HFFc6 (cell line): Measurements from ENCODE around the gene CCDC171. TPM values are rescaled to one million over a fixed set of nuclear protein-coding genes. Genes with fewer than 3 reads are reported as not detected.

Experiments used
- DNase-seq: peaks from one replicate; pipeline ENCODE4 v3.0.0-alpha.2; 2018
- H3K27ac Mint-ChIP-seq: 2 replicates; pipeline ENCODE4 v1.8.0; 2020; ENCODE audit warnings: mild to moderate bottlenecking, mixed read lengths
- H3K27me3 Mint-ChIP-seq: 2 replicates; pipeline ENCODE4 v1.8.0; 2021; ENCODE audit warnings: mild to moderate bottlenecking, moderate library complexity, mixed read lengths; ENCODE audit not compliant: insufficient read depth
- H3K36me3 Mint-ChIP-seq: 2 replicates; pipeline ENCODE4 v1.8.0; 2021; ENCODE audit warnings: low read depth, mixed read lengths
- H3K4me1 Mint-ChIP-seq: 2 replicates; pipeline ENCODE4 v1.8.0; 2020; ENCODE audit warnings: low read depth, mixed read lengths
- H3K4me3 Mint-ChIP-seq: 2 replicates; pipeline ENCODE4 v1.8.0; 2020; ENCODE audit warnings: mild to moderate bottlenecking, moderate library complexity, mixed read lengths
- H3K9me3 Mint-ChIP-seq: 2 replicates; pipeline ENCODE4 v1.8.0; 2020; ENCODE audit warnings: mild to moderate bottlenecking, mixed read lengths
- total RNA-seq, 6 experiments: library from RNA; stranded (reverse); fragmentation: NEBNext Ultra II Directional; extraction: Animal tissue kit (Norgen Biotek cat#: 25700); gene quantifications; 2 replicates in 1 of 6; 3 replicates in 5 of 6; pipeline ENCODE4 v1.2.3, GENCODE V29; 2021
- TF ChIP-seq, protein P1 (sequence below): fragments of 200-600 bp; sonication (generic); IDR thresholded peaks from 2 replicates; pipeline ENCODE4 v1.5.0; 2021; ENCODE audit warnings: antibody characterized with exemption, mild to moderate bottlenecking

Gene CCDC171
- total RNA-seq, 6 experiments from 2014 or later = 0.48 to 0.86 (median 0.57) TPM

DNA sequence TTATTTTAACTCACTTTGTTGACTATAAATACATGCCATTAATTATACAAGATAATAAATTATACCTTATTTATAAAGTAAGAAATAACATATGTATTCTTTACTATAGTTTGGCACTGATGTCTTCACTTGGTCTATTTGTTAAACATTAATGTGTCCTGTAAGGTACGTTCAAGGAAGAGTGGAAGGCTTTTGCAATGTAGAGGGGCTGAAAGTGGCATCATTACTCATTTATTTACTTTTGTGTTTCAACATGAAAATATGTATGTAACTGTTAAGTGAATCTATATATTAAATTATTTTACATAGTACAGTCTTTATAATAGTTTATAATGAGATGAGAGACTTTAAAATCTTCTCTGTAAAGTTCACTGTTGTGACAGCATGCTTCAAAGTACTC, 348.7 kb downstream of the CCDC171 start:
- H3K27me3 Mint-ChIP-seq = no peaks in the 10 kb centered on the region
- H3K27ac Mint-ChIP-seq = no peak overlapping the region
- H3K36me3 Mint-ChIP-seq = peaks cover 6% of the 10 kb centered on the region; the same call in 1 of the 2 replicates
- no peaks in the 10 kb centered on the region for H3K4me1 Mint-ChIP-seq
- peaks cover 13% of the 10 kb centered on the region for H3K9me3 Mint-ChIP-seq
- DNase-seq = no peak
- H3K4me3 Mint-ChIP-seq = no peak overlapping the region
- TF ChIP-seq, protein P1, sequence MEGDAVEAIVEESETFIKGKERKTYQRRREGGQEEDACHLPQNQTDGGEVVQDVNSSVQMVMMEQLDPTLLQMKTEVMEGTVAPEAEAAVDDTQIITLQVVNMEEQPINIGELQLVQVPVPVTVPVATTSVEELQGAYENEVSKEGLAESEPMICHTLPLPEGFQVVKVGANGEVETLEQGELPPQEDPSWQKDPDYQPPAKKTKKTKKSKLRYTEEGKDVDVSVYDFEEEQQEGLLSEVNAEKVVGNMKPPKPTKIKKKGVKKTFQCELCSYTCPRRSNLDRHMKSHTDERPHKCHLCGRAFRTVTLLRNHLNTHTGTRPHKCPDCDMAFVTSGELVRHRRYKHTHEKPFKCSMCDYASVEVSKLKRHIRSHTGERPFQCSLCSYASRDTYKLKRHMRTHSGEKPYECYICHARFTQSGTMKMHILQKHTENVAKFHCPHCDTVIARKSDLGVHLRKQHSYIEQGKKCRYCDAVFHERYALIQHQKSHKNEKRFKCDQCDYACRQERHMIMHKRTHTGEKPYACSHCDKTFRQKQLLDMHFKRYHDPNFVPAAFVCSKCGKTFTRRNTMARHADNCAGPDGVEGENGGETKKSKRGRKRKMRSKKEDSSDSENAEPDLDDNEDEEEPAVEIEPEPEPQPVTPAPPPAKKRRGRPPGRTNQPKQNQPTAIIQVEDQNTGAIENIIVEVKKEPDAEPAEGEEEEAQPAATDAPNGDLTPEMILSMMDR = no peak

DNA sequence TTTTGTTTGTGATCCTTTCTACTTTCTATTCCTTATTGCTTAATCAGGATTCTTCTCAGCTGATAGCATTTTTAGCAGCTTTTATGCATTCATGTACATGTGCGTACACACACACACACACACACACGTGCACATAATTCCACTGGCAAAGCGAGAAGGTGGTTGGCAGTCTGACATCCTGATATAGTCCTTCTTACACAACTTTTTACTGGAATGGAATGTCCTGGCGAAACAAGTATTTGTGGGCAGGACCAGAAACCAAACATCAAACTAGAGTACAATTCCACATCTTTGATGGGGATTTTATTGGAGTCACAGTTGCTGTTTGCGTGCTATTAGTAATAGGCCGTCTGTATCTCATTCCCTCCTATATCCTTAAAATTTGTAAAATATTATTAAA, 356.5 kb downstream of the CCDC171 start:
- Mint-ChIP-seq H3K27ac (no peak overlapping the region), H3K36me3 (no peaks in the 10 kb centered on the region), H3K27me3 (peaks cover 1% of the 10 kb centered on the region), H3K4me1 (no peaks in the 10 kb centered on the region), H3K9me3 (peaks cover 14% of the 10 kb centered on the region), H3K4me3 (no peak overlapping the region)
- TF ChIP-seq, protein P1 = no peak
- DNase-seq = no peak

DNA sequence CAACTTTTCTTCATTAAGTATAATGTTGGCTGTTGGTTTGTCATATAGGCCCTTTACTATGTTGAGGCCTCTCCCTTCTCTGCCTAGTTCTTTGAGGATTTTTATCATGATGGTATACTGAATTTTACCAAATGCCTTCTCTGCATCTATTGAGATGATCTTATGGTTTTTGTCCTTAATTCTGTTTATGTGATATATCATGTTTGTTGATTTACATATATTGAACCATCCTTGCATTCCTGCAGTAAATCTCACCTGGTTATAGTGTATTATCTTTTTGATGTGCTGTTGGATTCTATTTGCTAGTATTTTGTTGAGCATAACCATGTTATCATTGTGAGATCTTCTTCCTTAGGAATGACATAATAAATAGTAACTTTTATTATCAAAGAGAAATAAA, 362.9 kb downstream of the CCDC171 start:
- Mint-ChIP-seq H3K27ac (no peak overlapping the region), H3K4me3 (no peak overlapping the region), H3K27me3 (no peaks in the 10 kb centered on the region; the same call in 1 of the 2 replicates), H3K9me3 (peaks cover 25% of the 10 kb centered on the region), H3K4me1 (no peaks in the 10 kb centered on the region), H3K36me3 (peaks cover 13% of the 10 kb centered on the region)
- TF ChIP-seq, protein P1 = no peak
- DNase-seq = no peak

DNA sequence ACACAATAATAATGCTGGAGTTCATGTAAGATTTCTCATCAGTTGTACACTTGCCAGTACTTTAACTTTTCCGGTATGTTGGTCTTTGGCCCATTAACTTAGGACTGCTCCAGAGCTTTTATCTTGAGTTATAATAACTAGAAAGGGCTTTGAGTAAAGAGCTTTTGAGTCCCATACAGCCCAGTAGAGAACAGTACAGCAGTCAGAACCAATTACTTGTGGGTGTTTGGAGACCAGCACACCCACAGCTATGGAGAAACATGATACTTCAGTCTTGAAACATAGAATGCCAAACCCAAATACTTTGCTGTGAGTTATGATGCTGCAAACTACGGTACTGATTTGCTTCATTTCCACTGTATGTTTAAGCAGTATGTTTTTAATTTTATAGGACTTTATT, 374.3 kb downstream of the CCDC171 start:
- H3K4me3 Mint-ChIP-seq = no peak overlapping the region
- peaks cover 5% of the 10 kb centered on the region; the same call in 1 of the 2 replicates for H3K9me3 Mint-ChIP-seq
- no peaks in the 10 kb centered on the region; the same call in 1 of the 2 replicates for H3K27me3 Mint-ChIP-seq
- no peak overlapping the region for H3K27ac Mint-ChIP-seq
- no peak for DNase-seq
- 0 out of 2 replicates have a peak, but pooled peaks cover 5% of the 10 kb centered on the region for H3K4me1 Mint-ChIP-seq
- H3K36me3 Mint-ChIP-seq = peaks cover 6% of the 10 kb centered on the region; the same call in 1 of the 2 replicates
- TF ChIP-seq, protein P1 = no peak

DNA sequence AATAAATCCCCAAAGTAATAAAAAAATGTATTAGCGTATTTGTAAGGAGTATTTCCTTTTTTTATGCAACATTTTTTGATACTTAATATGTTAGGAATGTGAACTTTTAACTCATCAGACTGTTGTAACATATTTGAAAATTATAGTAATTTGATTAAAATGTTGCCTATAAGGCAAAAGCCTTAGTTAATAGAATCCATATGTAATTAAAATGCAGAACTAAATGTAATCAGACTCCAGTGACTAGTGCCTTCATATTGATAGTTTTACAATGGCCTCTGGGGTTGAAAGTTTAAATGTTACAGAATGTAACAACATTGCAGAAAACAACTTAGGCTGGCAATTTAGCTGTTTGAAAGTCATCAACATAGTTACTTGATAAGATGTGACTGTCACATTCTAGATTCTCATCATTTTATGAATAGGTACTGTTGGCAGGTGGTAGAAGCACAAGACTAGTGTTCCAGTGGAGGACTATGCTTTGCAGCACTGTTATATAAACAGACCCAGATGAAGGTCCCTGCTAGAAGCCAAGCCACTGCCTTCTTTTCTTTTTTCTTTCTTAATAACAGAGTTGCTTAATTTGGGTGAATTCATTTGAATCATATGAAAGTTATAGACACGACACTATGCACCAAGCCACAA, 382.9 kb downstream of the CCDC171 start:
- H3K9me3 Mint-ChIP-seq = peaks cover 14% of the 10 kb centered on the region; the same call in 1 of the 2 replicates
- no peaks in the 10 kb centered on the region for H3K27me3 Mint-ChIP-seq
- H3K27ac Mint-ChIP-seq = peak overlapping the region; percentile 66
- TF ChIP-seq, protein P1 = no peak
- H3K36me3 Mint-ChIP-seq = peaks cover 12% of the 10 kb centered on the region; the same call in 1 of the 2 replicates
- H3K4me3 Mint-ChIP-seq = 0 out of 2 replicates have a peak overlapping the region, but pooled peaks have one; percentile 3
- DNase-seq = no peak
- peaks cover 26% of the 10 kb centered on the region for H3K4me1 Mint-ChIP-seq
